Kasumi-1 (cell line): ENCODE data around the gene SINHCAF.
A peak's percentile ranks its signal among the peaks of the same experiment; 100 is the strongest.
"Not testable (repeated sequence)": the region's sequence is repeated elsewhere in the genome, so short reads cannot be mapped to it uniquely, and the experiment has no call there.

ENCODE experiments used
- DNase-seq, 2 experiments: peaks; one replicate each; lab custom pipeline; 2025; lab: John Stamatoyannopoulos, UW

SINHCAF gene

DNA sequence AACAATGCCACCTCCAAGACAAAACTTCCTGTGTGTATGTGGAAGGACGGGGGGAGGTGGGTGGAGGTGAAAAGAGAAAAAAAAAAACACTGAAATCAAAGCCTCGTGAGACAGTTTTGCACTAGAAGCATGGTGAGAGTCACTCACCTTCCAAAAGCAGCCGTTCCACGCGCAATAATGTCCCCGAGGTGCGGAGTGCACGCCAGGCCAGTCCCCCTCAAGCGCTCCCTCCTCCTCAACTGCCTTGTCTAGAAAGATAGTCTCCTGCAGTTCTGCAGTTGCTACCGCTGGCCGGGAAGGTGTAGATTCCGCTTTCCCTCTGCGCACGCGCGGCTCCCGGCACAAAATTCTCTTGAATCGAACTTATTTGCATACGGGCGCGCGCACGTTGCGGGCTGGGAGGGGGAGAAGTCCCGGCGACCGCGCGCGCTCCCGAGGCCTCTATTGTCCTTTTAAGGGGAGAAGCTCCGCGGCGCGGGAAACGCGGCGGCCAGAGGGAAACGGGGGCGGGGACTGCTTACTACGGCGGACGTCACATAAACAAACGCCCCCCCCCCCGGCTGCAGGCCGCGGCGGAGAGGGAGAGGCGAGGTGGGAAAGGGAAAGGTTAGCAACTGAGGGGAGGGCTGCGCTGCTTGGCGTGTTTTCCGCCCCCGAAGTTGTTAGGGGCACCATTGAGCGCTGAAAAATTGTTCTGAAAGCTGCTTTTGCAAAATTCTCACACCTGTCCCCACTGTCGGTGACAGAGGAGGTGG, at the start of gene SINHCAF:
Gene SINHCAF (minus strand): TSS at position 274 of the 755 bp plus-strand sequence. CDS start 27,946 bp downstream, outside the sequence.
- DNase-seq = peak; percentile 96 to 98

DNA sequence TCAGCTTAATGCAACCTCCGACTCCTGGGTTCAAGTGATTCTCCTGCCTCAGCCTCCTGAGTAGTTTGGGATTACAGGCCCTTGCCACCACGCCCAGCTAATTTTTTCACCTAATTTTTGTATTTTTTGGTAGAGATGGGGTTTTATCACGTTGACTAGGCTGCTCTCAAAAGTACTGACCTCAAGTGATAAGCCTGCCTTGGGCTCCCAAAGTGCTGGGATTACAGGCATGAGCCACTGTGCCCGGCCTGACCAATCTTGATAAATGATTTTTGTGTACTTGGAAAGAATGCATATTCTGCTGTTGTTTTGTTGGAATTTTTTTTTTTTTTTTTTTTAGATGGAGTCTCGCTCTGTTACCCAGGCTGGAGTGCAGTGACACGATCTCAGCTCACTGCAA, 49.5 kb upstream of the SINHCAF start:
- not testable (repeated sequence) for DNase-seq

- no peak for DNase-seq
Observed at GRCh38 chr12:31371256-31371620, 45.3 kb upstream of the SINHCAF start.

DNA sequence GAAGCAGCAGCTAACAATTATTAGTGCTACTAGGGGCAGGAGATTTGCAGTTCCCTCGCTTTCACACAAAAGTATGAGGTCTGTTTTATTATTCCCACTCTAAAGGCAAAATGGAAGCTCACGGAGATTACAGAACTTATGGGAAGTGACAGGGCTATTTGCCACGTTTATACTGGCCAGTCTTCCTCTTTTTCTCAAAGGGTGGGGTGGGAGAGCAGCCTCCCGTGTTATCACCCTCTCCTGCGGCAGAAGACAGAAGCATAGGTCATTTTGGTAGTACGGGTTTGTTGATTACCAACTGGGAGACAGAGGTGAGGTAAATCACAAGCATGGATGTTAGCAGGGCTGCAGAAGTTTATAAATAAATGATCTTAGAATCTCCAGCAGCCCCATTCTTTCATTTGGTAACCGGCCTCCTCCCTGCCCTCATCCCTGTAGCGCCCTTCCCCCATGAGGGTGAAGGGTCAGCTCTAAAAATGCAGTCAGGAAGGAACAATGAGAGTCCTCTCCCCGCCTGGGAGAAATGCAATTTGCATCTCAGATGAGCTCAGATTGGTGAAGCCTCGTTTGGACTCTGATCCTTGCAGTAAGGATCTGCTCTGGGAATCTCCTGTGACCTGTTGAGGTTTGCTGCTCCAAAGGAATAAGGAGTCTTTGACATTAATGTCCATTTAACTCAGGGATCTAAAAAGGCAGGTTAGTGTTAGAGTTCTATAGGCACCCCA, 44.7 kb upstream of the SINHCAF start:
- no peak for DNase-seq

GRCh38 chr12:31369712-31370521, 44.0 kb upstream of the SINHCAF start:
- no peak for DNase-seq

GRCh38 chr12:31368666-31369361, 42.9 kb upstream of the SINHCAF start:
- DNase-seq = no peak

DNA sequence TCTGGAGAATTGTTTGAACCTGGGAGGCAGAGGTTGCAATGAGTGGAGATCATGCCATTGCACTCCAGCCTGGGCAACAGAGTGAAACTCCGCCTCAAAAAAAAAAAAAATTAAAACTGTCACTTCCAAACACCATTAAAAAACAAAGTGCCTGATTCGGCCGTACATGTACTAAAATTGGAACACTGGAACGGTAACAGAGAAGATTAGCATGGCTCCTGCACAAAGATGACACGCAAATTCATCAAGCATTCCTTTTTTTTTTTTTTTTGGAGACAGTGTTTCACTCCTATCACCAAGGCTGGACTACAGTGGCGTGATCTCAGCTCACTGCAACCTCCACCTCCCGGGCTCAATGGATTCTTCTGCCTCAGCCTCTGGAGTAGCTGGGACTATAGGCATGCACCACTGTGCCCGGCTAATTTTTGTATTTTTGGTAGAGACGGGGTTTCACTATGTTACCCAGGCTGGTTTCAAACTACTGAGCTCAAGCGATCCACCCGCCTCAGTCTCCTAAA, 40.2 kb upstream of the SINHCAF start:
- DNase-seq = no peak

DNA sequence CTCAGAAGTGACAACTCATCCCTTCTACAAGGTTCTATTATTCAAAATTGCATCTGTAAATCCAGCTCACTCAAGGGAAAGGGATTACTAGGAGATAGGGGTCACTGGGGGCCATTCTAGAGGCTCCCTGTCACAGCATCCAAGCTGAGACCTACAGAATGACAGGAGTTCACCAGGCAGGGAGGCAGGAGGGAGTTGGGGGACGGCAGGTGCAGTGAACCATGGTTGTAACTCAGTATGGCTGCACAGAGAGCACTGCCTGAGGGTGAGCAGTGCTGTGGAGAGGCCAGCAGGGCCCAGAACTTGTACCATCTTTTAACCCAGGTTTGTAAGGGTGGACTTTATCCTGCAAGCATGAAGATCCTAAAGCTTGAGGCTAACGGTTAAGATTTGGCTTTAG, 37.9 kb upstream of the SINHCAF start:
- DNase-seq = no peak

DNA sequence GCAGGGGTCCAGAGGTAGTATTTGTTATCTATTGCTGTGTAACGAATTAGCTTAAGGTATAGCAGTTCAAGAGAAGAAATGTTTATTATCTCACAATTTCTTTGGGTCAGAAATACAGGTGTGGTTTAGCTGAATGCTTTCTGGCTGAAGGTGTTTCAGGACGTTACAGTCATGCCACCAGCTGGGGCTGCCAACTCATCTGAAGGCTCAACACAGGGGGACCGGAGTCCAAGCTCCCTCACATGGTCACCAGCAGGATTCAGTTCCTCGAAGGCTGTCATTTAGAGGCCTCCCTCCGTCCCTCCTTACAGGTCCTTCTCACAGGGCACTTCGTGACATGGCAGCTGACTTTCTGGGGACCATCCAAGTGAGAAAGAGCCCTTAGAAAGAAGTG, 37.5 kb upstream of the SINHCAF start:
- no peak for DNase-seq

DNA sequence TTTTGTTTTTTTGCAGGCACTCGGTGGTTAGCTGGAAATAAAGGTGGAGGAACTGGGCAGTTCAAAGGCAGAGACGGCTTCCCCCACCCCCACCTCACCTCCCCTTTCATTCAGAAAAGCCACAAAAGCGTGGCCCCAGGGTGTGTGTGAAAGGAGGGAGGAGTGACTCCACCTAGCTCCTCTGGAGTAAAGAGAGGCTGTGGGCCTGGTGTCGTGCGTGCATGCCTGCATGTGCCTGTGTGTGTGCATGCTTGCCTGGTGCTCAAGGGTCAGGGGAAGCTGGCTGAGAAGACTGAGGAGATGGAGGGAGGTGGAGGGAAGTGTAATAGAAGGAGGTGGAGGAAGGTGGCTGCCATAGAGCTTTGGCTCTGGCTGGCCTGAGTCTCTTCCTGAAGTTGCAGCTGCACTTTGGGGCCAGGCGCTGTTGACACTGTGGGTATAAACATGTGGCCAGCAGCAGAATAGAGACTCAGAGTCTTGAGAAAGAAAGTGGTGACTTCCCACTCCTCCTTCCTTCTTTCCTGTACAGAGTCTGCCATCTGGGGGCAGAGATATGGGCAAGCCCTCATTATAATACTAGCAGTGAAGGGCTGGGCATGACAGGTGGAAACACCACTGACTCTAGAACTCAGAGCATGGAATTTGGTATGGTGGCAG, 36.9 kb upstream of the SINHCAF start:
- peak; percentile 61 to 66 for DNase-seq

- DNase-seq = no peak
Observed at GRCh38 chr12:31362115-31362758, 36.3 kb upstream of the SINHCAF start.

- DNase-seq = no peak
Observed at GRCh38 chr12:31361730-31362114, 35.8 kb upstream of the SINHCAF start.

- DNase-seq = no peak
Observed at GRCh38 chr12:31355747-31356107, 29.8 kb upstream of the SINHCAF start.

DNA sequence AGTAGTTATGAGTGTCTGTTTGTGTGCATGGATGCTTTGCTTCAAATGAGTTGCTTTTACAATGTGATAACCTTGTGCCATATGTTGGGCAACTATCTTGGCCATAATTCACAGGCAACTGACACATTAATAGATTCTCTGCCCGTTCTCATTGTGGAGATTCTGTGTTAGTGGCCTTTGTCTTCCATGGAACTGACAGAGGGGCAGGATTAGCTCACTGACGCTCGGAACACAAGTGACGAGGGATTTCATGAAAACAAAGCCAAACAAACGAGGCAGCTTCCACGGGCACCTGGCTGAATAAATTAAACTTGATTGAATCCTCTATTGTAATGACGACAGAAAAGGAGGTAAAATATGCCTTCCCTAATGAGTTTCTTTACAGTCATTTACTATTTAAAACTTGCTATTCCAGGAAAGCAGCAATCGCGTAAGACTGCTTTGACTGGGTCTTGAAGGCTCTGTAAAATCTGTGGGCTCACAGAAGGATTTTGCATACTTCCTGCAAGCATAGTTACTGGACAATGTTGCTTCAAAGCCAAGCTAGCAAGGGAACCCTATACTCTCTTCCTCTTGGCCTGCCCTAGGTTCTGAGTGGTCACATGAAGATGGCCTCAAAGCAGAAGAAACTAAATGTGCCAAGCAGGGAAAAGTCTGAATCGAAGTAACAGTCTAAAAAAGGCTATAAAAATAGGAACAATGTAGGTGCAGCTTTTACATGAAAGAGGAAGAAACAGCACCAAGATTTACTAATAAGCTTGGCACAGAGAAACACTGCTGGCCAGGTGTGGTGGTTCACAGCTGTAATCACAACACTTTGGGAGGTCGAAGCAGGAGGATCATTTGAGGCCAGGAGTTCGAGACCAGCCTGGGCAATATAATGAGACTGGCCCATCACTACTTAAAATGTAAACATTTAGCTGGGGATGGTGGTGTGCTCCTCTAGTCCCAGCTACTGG, 28.1 kb upstream of the SINHCAF start:
- no peak for DNase-seq

DNA sequence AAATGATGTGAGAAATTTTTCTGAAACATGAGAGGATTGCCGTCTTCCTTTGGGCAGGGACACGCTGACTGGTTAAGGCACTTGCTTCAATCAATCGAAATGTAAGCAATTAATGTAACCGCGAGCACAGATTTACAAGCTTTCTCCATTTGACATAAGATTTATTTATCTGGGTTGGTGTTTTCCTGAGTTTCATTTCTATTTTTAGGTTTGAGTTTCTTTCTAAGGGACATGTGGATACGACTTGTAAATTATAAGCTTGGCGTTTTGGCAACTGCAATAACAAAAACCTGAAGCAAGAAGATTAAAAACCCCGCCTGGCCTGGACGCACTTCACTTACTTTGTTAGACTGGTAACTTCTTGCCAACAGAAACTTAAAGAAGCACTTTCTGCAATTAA, 20.3 kb upstream of the SINHCAF start:
- no peak for DNase-seq

DNA sequence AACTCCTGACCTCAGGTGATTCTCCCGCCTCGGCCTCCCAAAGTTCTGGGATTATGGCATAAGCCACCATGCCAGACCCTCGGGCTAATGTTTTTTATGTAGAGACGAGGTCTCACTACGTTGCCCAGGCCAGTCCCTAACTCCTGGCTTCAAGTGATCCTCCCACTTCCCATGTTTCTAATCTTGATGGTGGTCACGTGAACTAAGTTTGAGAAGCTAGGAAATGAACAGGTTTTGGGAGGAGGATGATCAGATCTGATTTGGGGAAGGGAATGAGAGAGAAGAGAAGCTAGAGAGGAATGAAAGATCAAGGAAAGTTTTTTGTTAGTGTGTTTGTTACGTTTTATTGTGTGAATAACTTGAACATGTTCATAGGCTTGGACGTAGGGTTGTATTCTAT, 17.2 kb upstream of the SINHCAF start:
- no peak for DNase-seq

- no peak for DNase-seq
Observed at GRCh38 chr12:31342286-31342685, 16.3 kb upstream of the SINHCAF start.

DNA sequence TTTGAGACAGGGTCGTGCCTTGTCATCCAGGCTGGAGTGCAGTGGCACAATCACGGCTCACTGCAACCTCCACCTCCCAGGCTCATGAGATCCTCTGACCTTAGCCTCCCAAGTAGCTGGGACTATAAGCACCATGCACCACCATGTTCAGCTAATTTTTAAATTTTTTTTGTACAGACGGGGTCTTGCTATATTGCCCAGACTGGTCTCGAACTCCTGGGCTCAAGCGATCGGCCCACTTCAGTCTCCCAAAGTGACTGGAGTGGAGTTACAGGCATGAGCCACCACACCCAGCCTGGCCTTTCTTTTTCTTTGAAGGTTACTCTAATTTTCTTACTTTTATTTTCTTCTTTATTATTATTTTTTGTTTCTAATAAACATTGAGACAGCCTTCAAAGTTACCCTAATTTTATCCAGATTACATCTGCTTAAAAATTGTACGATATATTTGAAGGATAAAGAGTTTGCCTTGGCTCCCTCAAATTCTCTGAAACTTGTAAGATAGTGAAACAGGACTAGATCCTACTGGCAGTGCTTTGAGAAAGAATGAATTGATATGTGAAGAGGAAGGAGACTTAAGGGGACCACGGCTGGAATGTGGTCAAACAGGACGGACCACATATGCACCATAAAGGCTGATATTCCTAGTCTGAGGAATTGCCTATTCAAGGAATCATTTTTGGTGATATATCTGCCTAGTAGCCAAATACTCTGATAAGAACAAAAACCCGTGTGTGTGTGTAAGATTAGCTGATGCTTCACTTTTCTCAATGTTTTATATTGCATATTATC, 14.1 kb upstream of the SINHCAF start:
- no peak for DNase-seq

- no peak for DNase-seq
Observed at GRCh38 chr12:31337952-31338351, 12.0 kb upstream of the SINHCAF start.
